ENCODE results near the gene PRKAG2.

DNA sequence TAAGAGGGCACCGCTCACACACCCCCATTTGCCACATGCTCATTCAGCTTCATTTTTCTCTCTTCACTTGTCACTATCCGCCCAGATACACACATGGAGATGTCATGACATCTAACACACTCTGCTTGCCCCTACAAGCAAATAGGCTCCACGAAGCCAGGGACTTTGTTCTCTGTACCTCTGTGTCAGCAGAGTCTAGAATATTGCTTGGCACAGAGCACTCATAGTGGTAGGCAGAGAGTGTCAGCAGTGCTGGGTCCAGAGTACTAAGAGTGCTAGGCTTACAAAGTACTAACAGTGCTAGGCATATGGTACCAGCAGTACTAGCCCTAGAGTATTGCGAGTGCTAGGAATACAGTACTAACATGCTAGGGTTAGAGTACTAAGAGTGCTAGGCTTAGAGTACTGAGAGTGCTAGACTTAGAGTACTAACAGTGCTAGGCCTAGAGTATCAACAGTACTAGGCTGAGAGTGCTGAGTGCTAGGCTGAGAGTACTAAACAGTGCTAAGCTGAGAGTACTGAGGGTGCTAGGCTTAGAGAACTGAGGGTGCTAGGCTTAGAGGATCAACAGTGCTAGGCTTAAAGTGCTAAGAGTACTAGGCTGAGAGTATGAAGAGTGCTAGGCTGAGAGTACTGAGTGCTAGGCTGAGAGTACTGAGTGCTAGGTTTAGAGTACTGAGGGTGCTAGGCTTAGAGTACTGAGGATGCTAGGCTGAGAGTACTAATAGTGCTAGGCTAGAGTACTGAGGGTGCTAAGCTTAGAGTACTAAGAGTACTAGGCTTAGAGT is 166.1 kb downstream of the PRKAG2 start:
- TF ChIP-seq RFX5 (IDR thresholded peaks at IDR 0.05; ENCODE audit: borderline replicate concordance, low read depth, low read length), result no peak
- TF ChIP-seq POLR2A (IDR thresholded peaks at IDR 0.05; ENCODE audit: control extremely low read depth in 1 of 2, low read depth in 2 of 2, low read length in 2 of 2), result no peak
- no peak for TF ChIP-seq SUZ12 (IDR thresholded peaks at IDR 0.05; ENCODE audit: low read length)
- TF ChIP-seq POLR2AphosphoS5 (IDR thresholded peaks at IDR 0.05; ENCODE audit: low read depth, low read length), result peak; percentile 80
- no peak for TF ChIP-seq CEBPB (IDR thresholded peaks at IDR 0.05; ENCODE audit: low read depth, low read length)
- no peak for TF ChIP-seq CBX5 (IDR thresholded peaks at IDR 0.05; ENCODE audit: low read depth, low read length)
- TF ChIP-seq, protein P1, sequence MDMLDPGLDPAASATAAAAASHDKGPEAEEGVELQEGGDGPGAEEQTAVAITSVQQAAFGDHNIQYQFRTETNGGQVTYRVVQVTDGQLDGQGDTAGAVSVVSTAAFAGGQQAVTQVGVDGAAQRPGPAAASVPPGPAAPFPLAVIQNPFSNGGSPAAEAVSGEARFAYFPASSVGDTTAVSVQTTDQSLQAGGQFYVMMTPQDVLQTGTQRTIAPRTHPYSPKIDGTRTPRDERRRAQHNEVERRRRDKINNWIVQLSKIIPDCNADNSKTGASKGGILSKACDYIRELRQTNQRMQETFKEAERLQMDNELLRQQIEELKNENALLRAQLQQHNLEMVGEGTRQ (IDR thresholded peaks at IDR 0.05; ENCODE audit: low read length), result no peak
- no peak for TF ChIP-seq ZNF274 (IDR thresholded peaks at IDR 0.05; ENCODE audit: borderline replicate concordance, extremely low read depth, low read length)

All from H1 (cell line).